ENCODE measurements around the gene MSLN.

The MSLN gene

DNA sequence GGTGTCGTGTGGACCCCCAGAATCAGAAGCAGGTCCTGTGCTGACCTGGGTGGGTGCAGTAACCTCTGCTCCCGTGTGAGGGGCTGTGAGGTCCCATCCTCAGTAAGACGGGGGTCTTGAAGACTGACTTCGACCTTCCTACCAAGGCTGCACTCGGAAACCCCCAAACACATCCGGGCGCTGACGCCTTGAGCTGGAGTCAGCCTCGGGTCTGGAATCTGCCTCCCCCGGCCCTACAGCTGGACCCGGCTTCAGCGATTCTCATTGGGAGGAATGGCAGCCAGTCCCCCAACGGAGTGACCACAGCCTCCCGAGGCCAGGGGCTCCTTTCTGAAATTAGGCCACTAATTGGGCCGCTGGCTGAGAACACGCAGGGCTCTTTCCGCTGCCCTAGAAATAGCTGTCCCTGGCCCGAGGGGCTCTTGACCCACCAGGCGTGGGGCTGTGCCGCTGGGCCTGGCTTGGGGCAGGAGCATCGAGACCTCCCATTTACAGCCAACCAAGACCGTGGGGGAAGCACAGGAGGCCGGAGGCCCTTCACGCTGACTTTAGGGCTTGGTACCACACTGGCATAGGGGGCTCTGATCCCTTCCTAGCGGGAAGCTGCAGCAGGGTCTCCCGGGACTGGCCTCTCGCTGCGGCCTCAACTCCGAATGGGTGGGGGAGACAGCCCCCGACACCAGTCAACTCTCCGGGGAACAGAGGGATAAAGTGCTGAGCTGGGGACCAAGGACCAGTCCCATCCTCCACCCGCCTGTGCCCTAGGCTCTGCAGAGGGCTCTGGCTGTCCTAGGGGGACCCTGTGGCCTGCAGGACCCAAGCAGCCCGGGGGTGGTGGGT, 42.6 kb downstream of the MSLN start:
- Histone ChIP-seq H3K9ac (ENCODE audit: low read length) (no peak overlapping the region), H3K36me3 (ENCODE audit: insufficient read depth, low read length) (peaks cover under 1% of the 10 kb centered on the region; the same call in 1 of the 2 replicates), H3K4me3 (ENCODE audit: low read depth, low read length, poor library complexity, severe bottlenecking) (no peak overlapping the region), H3K9me3 (ENCODE audit: low read length) (no peaks in the 10 kb centered on the region), H3K27ac (ENCODE audit: low read depth, low read length, poor library complexity, severe bottlenecking) (no peak overlapping the region), H3K27me3 (ENCODE audit: insufficient read depth, low read length) (peaks cover 13% of the 10 kb centered on the region; the same call in 1 of the 2 replicates), H3F3A (ENCODE audit: insufficient read depth, low read length) (no peaks in the 10 kb centered on the region), H4K20me1 (ENCODE audit: insufficient read depth, low read length) (no peaks in the 10 kb centered on the region), H3K4me1 (ENCODE audit: insufficient read depth, low read length, severe bottlenecking) (peaks cover 5% of the 10 kb centered on the region), H3K9me2 (ENCODE audit: low read depth, low read length) (no peaks in the 10 kb centered on the region), H2AFZ (ENCODE audit: low read length) (no peak overlapping the region), H3K4me2 (ENCODE audit: low read length) (no peak overlapping the region), H3K79me2 (ENCODE audit: insufficient read depth, low read length) (no peaks in the 10 kb centered on the region)
- no peak for TF ChIP-seq EZH2 (IDR thresholded peaks at IDR 0.05; ENCODE audit: borderline replicate concordance, low read length)
- TF ChIP-seq CTCF (IDR thresholded peaks at IDR 0.05; ENCODE audit: low read length) = no peak

GRCh38 chr16:803754-804080, 43.2 kb downstream of the MSLN start:
- Histone ChIP-seq H3K79me2 (ENCODE audit: insufficient read depth, low read length) (no peaks in the 10 kb centered on the region), H4K20me1 (ENCODE audit: insufficient read depth, low read length) (no peaks in the 10 kb centered on the region), H2AFZ (ENCODE audit: low read length) (no peak overlapping the region), H3K9ac (ENCODE audit: low read length) (no peak overlapping the region), H3K4me3 (ENCODE audit: low read depth, low read length, poor library complexity, severe bottlenecking) (no peak overlapping the region), H3K4me2 (ENCODE audit: low read length) (no peak overlapping the region), H3K9me3 (ENCODE audit: low read length) (no peaks in the 10 kb centered on the region), H3K27me3 (ENCODE audit: insufficient read depth, low read length) (peaks cover 13% of the 10 kb centered on the region; the same call in 1 of the 2 replicates), H3K4me1 (ENCODE audit: insufficient read depth, low read length, severe bottlenecking) (peaks cover 10% of the 10 kb centered on the region), H3K36me3 (ENCODE audit: insufficient read depth, low read length) (no peaks in the 10 kb centered on the region; the same call in 1 of the 2 replicates), H3F3A (ENCODE audit: insufficient read depth, low read length) (no peaks in the 10 kb centered on the region), H3K9me2 (ENCODE audit: low read depth, low read length) (no peaks in the 10 kb centered on the region), H3K27ac (ENCODE audit: low read depth, low read length, poor library complexity, severe bottlenecking) (no peak overlapping the region)
- TF ChIP-seq CTCF (IDR thresholded peaks at IDR 0.05; ENCODE audit: low read length) (no peak), EZH2 (IDR thresholded peaks at IDR 0.05; ENCODE audit: borderline replicate concordance, low read length) (no peak)

- no peak overlapping the region for H2AFZ ChIP-seq (ENCODE audit: low read length)
- no peaks in the 10 kb centered on the region for H3K79me2 ChIP-seq (ENCODE audit: insufficient read depth, low read length)
- H3K4me1 ChIP-seq (ENCODE audit: insufficient read depth, low read length, severe bottlenecking) = peaks cover 10% of the 10 kb centered on the region
- H3F3A ChIP-seq (ENCODE audit: insufficient read depth, low read length) = no peaks in the 10 kb centered on the region
- H3K9me2 ChIP-seq (ENCODE audit: low read depth, low read length) = no peaks in the 10 kb centered on the region
- no peaks in the 10 kb centered on the region; the same call in 1 of the 2 replicates for H3K36me3 ChIP-seq (ENCODE audit: insufficient read depth, low read length)
- H3K9me3 ChIP-seq (ENCODE audit: low read length) = no peaks in the 10 kb centered on the region
- H3K4me3 ChIP-seq (ENCODE audit: low read depth, low read length, poor library complexity, severe bottlenecking) = no peak overlapping the region
- no peaks in the 10 kb centered on the region for H4K20me1 ChIP-seq (ENCODE audit: insufficient read depth, low read length)
- H3K4me2 ChIP-seq (ENCODE audit: low read length) = no peak overlapping the region
- H3K9ac ChIP-seq (ENCODE audit: low read length) = no peak overlapping the region
- peaks cover 16% of the 10 kb centered on the region; the same call in 1 of the 2 replicates for H3K27me3 ChIP-seq (ENCODE audit: insufficient read depth, low read length)
- TF ChIP-seq CTCF (IDR thresholded peaks at IDR 0.05; ENCODE audit: low read length) (no peak), EZH2 (IDR thresholded peaks at IDR 0.05; ENCODE audit: borderline replicate concordance, low read length) (no peak)
- no peak overlapping the region for H3K27ac ChIP-seq (ENCODE audit: low read depth, low read length, poor library complexity, severe bottlenecking)
Measured at GRCh38 chr16:804193-805048, 43.9 kb downstream of the MSLN start.

Data from OCI-LY1 (cell line).